Heart left ventricle (tissue), 16 donors: ENCODE results near the gene CYSTM1. TPM values are rescaled to one million over a fixed set of nuclear protein-coding genes. Genes with fewer than 3 reads are reported as not detected.

Source experiments
- ATAC-seq, 4 donors: fragments of 200-7000 bp; cut with Tn5 transposase; one replicate each; pipeline ENCODE4 v1.9.1; 2020 to 2022; ENCODE audit warnings: moderate library complexity in 4 of 4, mild to moderate bottlenecking in 3 of 4, moderate number of reproducible peaks in 1 of 4
- DNase-seq, 5 donors: peaks; one replicate each; pipeline ENCODE4 v3.0.0-alpha.2; 2020
- H3K27ac ChIP-seq, 12 donors: fragments of 200-600 bp; sonication (generic) in 4 of 12; one replicate each; pipeline versions ENCODE4 v1.5.0 to v1.8.0; 2016 to 2022; ENCODE audit warnings: mild to moderate bottlenecking in 2 of 12
- H3K27me3 ChIP-seq, 9 donors: fragments of 200-600 bp; sonication (generic) in 2 of 9; one replicate each; pipeline versions ENCODE4 v1.5.1 to v1.8.0; 2016 to 2022; ENCODE audit warnings: mild to moderate bottlenecking in 3 of 9
- H3K36me3 ChIP-seq, 9 donors: fragments of 200-600 bp; sonication (generic) in 2 of 9; one replicate each; pipeline versions ENCODE4 v1.5.0 to v1.8.0; 2018 to 2022; ENCODE audit warnings: mild to moderate bottlenecking in 2 of 9
- H3K4me1 ChIP-seq, 12 donors: fragments of 200-600 bp; sonication (generic) in 4 of 12; one replicate each; pipeline versions ENCODE4 v1.5.0 to v1.8.0; 2016 to 2022; ENCODE audit warnings: mild to moderate bottlenecking in 3 of 12
- H3K4me3 ChIP-seq, 12 donors: fragments of 200-600 bp; sonication (generic) in 4 of 12; one replicate each; pipeline versions ENCODE4 v1.5.0 to v1.8.0; 2017 to 2022; ENCODE audit warnings: mild to moderate bottlenecking in 9 of 12, moderate library complexity in 4 of 12
- H3K9me3 ChIP-seq, 12 donors: fragments of 200-600 bp; sonication (generic) in 4 of 12; one replicate each; pipeline versions ENCODE4 v1.5.0 to v1.8.0; 2016 to 2022; ENCODE audit warnings: mild to moderate bottlenecking in 1 of 12
- POLR2A ChIP-seq, 2 donors: fragments of 450-650 bp; IDR thresholded peaks; one replicate each; pipeline ENCODE4 v1.6.1; 2017; ENCODE audit warnings: antibody characterized with exemption in 2 of 2, mild to moderate bottlenecking in 2 of 2, moderate library complexity in 2 of 2
- WGBS, 4 donors: extraction: QIAGEN DNeasy Blood & Tissue Kit in 2 of 4; methylation state at CpG; one replicate each; pipeline versions ENCODE4 v1.1.5 to v1.1.7; 2013 to 2018; 5-methylcytosine and 5-hydroxymethylcytosine counted together
- intact Hi-C, 10 donors: fragments of 100-400 bp; cut with DNase I; formaldehyde crosslinking; loops; one replicate each; pipeline versions ENCODE4 v1.11.1 to v1.14.2; 2022
- polyA plus RNA-seq, 2 donors: library from polyadenylated mRNA; stranded (reverse); fragments of 200-250 nt; gene quantifications; one replicate each; pipeline ENCODE4 v1.2.3, GENCODE V29; 2013
- total RNA-seq, 9 donors: library from RNA; depleted of rRNA in 2 of 9; stranded (reverse); fragments of >200 nt in 2 of 9; fragmentation: NEBNext Ultra II Directional in 3 of 9; extraction: Animal tissue kit (Norgen Biotek cat#: 25700) in 3 of 9; gene quantifications; one replicate each; pipeline versions ENCODE4 v1.1.0 to v1.2.4, GENCODE V29; 2016 to 2023
- TF ChIP-seq, protein P1 (sequence below), 12 donors: fragments of 200-600 bp; sonication (generic) in 4 of 12; IDR thresholded peaks; one replicate each; pipeline versions ENCODE4 v1.5.0 to v1.8.0; 2018 to 2022; ENCODE audit warnings: antibody characterized with exemption in 12 of 12, mild to moderate bottlenecking in 5 of 12
- donor health status: ischemic (EF 13 %, LVEDD 7.1; RV severe dilation, severe dysfunction).
- donor health status: healthy with polysubstance abuse.
- donor health status: DM: no; HTN: yes; CAD: no.
- donor health status: DM: no; HTN: no; CAD: no.
- donor health status: ischemic (EF 25% LVEDD 6.9; RV normal size, moderate dysfunction).
- donor health status: ischemic (EF 25% LVEDD 5.7; RV mildly dilated, moderate dysfunction).
- donor health status: healthy.
- donor health status: DM: yes; HTN: yes; CAD: no.
- donor health status: ischemic (EF 35%, LVEDD 5.7; RV mildly dilated, moderate dysfunction).
- donor health status: nonischemic (EF 11% LVEDD 7.7; RV severe dilation, severe dysfunction).
- donor health status: DM: yes; HTN: yes; CAD: no.
- donor health status: PGD.
- donor health status: ischemic (EF 29% LVEDD 5.4; RV normal size, mild dysfunction).
- donor health status: nonischemic (EF 23%, LVEDD 6.1; RV moderate dilation, normal function).

CYSTM1 gene
- total and polyA plus RNA-seq, 11 donors, result 58.1 to 238 (median 94.5) TPM

DNA sequence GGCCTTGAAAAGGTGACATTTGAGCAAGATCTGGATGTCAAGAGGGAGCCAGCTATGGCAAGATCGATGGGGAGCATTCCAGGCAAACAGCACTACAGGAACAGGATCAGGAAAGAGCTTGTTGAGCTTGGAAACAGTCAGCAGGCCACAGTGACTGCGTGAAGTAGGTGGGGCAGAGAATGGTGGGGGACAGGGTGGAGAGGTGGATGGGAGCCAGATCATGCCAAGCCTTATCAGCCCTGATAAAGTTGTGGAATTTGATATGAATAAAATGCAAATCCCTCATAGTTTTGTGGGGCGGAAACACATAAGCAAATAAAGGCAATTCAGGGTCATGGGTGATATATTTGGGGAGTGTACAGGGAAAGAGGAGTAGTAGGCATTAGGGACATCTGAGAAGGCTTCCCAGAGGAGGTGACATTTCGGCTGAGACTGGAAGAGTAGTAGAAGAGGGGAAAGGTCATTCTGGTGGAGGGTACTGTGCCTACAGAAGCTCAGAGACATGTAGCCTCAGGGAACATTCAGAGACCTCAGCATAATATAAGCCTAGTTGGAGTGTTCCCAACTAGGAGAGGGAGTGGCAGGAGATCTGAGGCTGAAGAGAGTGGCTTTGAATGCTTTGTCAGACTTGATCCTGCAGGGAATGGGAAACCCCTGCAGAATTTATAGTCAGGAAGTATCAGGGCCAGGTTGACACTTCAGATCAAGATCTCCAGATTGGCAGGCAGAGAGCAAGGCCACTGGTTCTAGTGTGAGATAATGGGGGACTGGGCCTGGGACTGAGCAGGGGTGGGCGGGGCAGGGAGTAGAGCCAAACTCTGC lies 9.7 kb upstream of the CYSTM1 start:
- ATAC-seq (peak in 3 of 4 donors; percentile 59 to 70 (median 69)), DNase-seq (no peak)
- Histone ChIP-seq H3K4me1 (peaks cover 0 to 16% (median 6%) of the 10 kb centered on the region in 12 donors), H3K36me3 (no peaks in the 10 kb centered on the region), H3K4me3 (no peak overlapping the region), H3K27me3 (no peaks in the 10 kb centered on the region), H3K27ac (no peak overlapping the region), H3K9me3 (no peaks in the 10 kb centered on the region)
- WGBS, 4 donors, result 67 to 70% (median 68%) methylated on average over 5 of the region's 5 CpGs
- intact Hi-C loops, result loop anchor here in 2 of 10 donors (5.0 kb wide), 2 partner anchors 187 to 192 kb away; no protein-coding TSS in a partner anchor
- no peak for TF ChIP-seq POLR2A (IDR thresholded peaks at IDR 0.05)
- TF ChIP-seq, protein P1, sequence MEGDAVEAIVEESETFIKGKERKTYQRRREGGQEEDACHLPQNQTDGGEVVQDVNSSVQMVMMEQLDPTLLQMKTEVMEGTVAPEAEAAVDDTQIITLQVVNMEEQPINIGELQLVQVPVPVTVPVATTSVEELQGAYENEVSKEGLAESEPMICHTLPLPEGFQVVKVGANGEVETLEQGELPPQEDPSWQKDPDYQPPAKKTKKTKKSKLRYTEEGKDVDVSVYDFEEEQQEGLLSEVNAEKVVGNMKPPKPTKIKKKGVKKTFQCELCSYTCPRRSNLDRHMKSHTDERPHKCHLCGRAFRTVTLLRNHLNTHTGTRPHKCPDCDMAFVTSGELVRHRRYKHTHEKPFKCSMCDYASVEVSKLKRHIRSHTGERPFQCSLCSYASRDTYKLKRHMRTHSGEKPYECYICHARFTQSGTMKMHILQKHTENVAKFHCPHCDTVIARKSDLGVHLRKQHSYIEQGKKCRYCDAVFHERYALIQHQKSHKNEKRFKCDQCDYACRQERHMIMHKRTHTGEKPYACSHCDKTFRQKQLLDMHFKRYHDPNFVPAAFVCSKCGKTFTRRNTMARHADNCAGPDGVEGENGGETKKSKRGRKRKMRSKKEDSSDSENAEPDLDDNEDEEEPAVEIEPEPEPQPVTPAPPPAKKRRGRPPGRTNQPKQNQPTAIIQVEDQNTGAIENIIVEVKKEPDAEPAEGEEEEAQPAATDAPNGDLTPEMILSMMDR (IDR thresholded peaks at IDR 0.05), result no peak

DNA sequence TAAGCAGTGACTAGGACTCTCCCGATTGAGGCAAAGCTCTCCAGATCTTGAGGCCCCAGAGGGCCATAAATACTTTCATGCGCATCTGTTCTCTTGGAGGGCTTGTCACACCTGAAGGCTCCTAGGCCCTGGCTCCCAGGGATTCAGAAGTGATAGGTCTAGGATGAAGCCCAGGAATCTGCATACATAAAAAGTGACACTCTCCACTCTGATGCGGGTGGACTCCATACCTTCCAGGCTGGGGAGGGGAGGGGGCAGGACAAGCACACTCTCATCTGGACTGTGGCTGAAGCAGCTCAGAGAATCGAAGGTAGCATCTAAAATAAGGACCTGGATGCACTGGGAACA lies 9.1 kb upstream of the CYSTM1 start:
- Histone ChIP-seq H3K27ac (no peak overlapping the region), H3K9me3 (no peaks in the 10 kb centered on the region), H3K4me1 (peaks cover 0 to 16% (median 6%) of the 10 kb centered on the region in 12 donors), H3K36me3 (no peaks in the 10 kb centered on the region), H3K27me3 (no peaks in the 10 kb centered on the region), H3K4me3 (no peak overlapping the region)
- ATAC-seq (peak in 1 of 4 donors; percentile 13), DNase-seq (no peak)
- TF ChIP-seq, protein P1 (IDR thresholded peaks at IDR 0.05), result no peak
- no peak for TF ChIP-seq POLR2A (IDR thresholded peaks at IDR 0.05)
- intact Hi-C loops, result loop anchor here in 2 of 10 donors (5.0 kb wide), 2 partner anchors 186 to 191 kb away; no protein-coding TSS in a partner anchor
- 63 to 70% (median 64%) methylated on average over 3 to 4 of the region's 4 CpGs for WGBS, 4 donors

GRCh38 chr5:140166911-140167310 lies 8.1 kb upstream of the CYSTM1 start:
- Histone ChIP-seq H3K36me3 (no peaks in the 10 kb centered on the region), H3K4me1 (peaks cover 0 to 16% (median 6%) of the 10 kb centered on the region in 12 donors), H3K27ac (no peak overlapping the region), H3K9me3 (no peaks in the 10 kb centered on the region), H3K27me3 (no peaks in the 10 kb centered on the region), H3K4me3 (no peak overlapping the region)
- ATAC-seq (no peak), DNase-seq (no peak)
- intact Hi-C loops, result loop anchor here in 2 of 10 donors (5.0 kb wide), 2 partner anchors 185 to 190 kb away; no protein-coding TSS in a partner anchor
- no peak for TF ChIP-seq POLR2A (IDR thresholded peaks at IDR 0.05)
- TF ChIP-seq, protein P1 (IDR thresholded peaks at IDR 0.05), result no peak

DNA sequence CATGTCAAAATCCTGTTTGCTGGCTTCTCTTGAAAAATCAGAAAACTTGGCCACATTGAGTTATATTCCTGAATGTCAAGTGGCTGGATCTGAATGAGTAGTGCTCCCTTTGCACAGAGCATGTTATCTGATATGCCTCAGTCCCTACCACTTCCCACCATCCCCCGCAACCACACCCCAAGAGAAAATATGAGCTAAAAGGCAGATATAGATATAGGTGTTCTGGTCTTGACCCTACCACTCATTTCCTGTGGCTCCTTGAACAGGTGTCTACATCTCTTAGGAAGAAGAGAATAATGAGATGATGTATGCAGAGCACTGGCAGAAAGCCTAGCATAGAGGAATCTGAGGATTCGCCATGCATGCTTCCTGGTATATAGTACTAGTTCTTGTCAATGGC lies 6.6 kb upstream of the CYSTM1 start:
- H3K27me3 ChIP-seq, result no peaks in the 10 kb centered on the region
- no peak overlapping the region for H3K4me3 ChIP-seq
- intact Hi-C loops, result loop anchor here in 2 of 10 donors (5.0 kb wide), 2 partner anchors 184 to 189 kb away; no protein-coding TSS in a partner anchor
- no peak for ATAC-seq
- DNase-seq, result no peak
- H3K27ac ChIP-seq, result no peak overlapping the region
- TF ChIP-seq, protein P1 (IDR thresholded peaks at IDR 0.05), result no peak
- no peak for TF ChIP-seq POLR2A (IDR thresholded peaks at IDR 0.05)
- no peaks in the 10 kb centered on the region for H3K9me3 ChIP-seq
- H3K36me3 ChIP-seq, result no peaks in the 10 kb centered on the region
- H3K4me1 ChIP-seq, result peaks cover 0 to 16% (median 6%) of the 10 kb centered on the region in 12 donors
- 86 to 100% (median 97%) methylated on average over 2 of the region's 2 CpGs for WGBS, 4 donors
